Natural killer cell (primary cell): ENCODE data around the gene SSBP2. TPM values are rescaled to one million over a fixed set of nuclear protein-coding genes. Genes with fewer than 3 reads are reported as not detected.

ENCODE experiments used
- ATAC-seq, 3 donors: fragments of 150-1000 bp in 2 of 3; fragments of 200-7000 bp in 1 of 3; cut with Tn5 transposase; 1 replicate in 1 of 3; 2 replicates in 2 of 3; pipeline ENCODE4 v1.10.0; 2021; ENCODE audit warnings: mild to moderate bottlenecking in 2 of 3, moderate library complexity in 2 of 3
- DNase-seq, 2 donors: peaks; one replicate each; pipeline versions ENCODE4 v3.0.0 to v3.0.0-alpha.2; 2013 to 2021; ENCODE audit warnings: mixed read lengths in 1 of 2
- H3K27ac ChIP-seq: one replicate; pipeline ENCODE4 v1.5.1; 2013; ENCODE audit warnings: mild to moderate bottlenecking, low read length
- H3K27me3 ChIP-seq: one replicate; pipeline ENCODE4 v1.6.1; 2013; ENCODE audit warnings: low read length; ENCODE audit not compliant: control insufficient read depth, insufficient read depth
- H3K36me3 ChIP-seq: one replicate; pipeline ENCODE4 v1.6.1; 2013; ENCODE audit warnings: low read length; ENCODE audit not compliant: control insufficient read depth, insufficient read depth
- H3K4me1 ChIP-seq: one replicate; pipeline ENCODE4 v1.6.1; 2013; ENCODE audit warnings: low read length; ENCODE audit not compliant: control insufficient read depth, insufficient read depth
- H3K4me3 ChIP-seq: one replicate; pipeline ENCODE4 v1.5.1; 2013; ENCODE audit warnings: low read length
- H3K9me3 ChIP-seq: one replicate; pipeline ENCODE4 v1.6.1; 2013; ENCODE audit warnings: low read length; ENCODE audit not compliant: control insufficient read depth, insufficient read depth
- H3K27ac Mint-ChIP-seq, 2 donors: one replicate each; pipeline ENCODE4 v1.8.0; 2022; ENCODE audit warnings: mild to moderate bottlenecking in 2 of 2, mixed read lengths in 2 of 2, moderate library complexity in 1 of 2
- H3K27me3 Mint-ChIP-seq, 2 donors: one replicate each; pipeline ENCODE4 v1.8.0; 2022; ENCODE audit warnings: low read depth in 2 of 2, mixed read lengths in 2 of 2
- H3K36me3 Mint-ChIP-seq: one replicate; pipeline ENCODE4 v1.8.0; 2022; ENCODE audit warnings: mixed read lengths
- H3K4me1 Mint-ChIP-seq, 2 donors: one replicate each; pipeline ENCODE4 v1.8.0; 2022; ENCODE audit warnings: mixed read lengths in 2 of 2
- H3K4me3 Mint-ChIP-seq: one replicate; pipeline ENCODE4 v1.8.0; 2022; ENCODE audit warnings: mild to moderate bottlenecking, moderate library complexity, mixed read lengths
- H3K9me3 Mint-ChIP-seq, 2 donors: one replicate each; pipeline ENCODE4 v1.8.0; 2022; ENCODE audit warnings: mixed read lengths in 2 of 2
- WGBS: methylation state at CpG from one replicate; pipeline ENCODE4 v1.1.7; 2013; ENCODE audit warnings: missing lambda C conversion rate; ENCODE audit not compliant: insufficient coverage; 5-methylcytosine and 5-hydroxymethylcytosine counted together
- intact Hi-C: fragments of 100-400 bp; cut with micrococcal nuclease; formaldehyde crosslinking; loops from one replicate; pipeline ENCODE4 v1.14.2; 2022
- total RNA-seq, 4 donors: library from RNA; stranded (reverse); fragments of 120-200 nt in 1 of 4; gene quantifications; one replicate each; pipeline versions ENCODE4 v1.2.3 to v1.2.4, GENCODE V29; 2013 to 2022
- TF ChIP-seq, protein P1 (sequence below): fragments of 200-600 bp; IDR thresholded peaks from one replicate; pipeline ENCODE4 v1.8.0; 2022; ENCODE audit warnings: antibody characterized with exemption

Gene SSBP2
- total RNA-seq, 3 donors from 2014 or later (not counting 1 experiment from before 2014, with no cell fraction given): 13.1 to 17.3 (median 14.8) TPM

DNA sequence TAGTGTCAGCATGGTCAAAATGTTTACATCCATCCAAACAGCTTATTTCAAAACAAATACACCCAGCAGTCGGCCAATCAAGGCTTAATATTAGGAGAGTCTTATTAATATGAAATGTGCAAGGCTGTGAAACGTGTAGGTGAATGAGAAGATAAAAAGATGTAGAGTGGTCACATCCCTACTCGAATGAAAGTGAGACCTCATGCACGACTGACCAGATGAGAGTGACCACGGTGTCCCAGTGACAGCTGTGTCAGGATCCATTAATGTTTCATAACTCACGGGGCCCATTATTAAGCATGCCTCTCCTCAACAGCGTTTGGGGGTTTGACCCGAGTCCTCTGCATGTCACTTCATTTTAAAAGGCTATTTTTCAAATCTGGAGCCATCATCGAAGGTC is 39.4 kb upstream of the SSBP2 start:
- Mint-ChIP-seq H3K9me3 (no peaks in the 10 kb centered on the region), H3K27me3 (peaks cover 0 to 3% of the 10 kb centered on the region in 2 donors), H3K4me1 (peaks cover 0 to 5% of the 10 kb centered on the region in 2 donors), H3K27ac (no peak overlapping the region), H3K4me3 (no peak overlapping the region), H3K36me3 (no peaks in the 10 kb centered on the region)
- WGBS: 93% methylated on average over 9 of the region's 9 CpGs
- H3K4me1 ChIP-seq: no peaks in the 10 kb centered on the region
- ATAC-seq (no peak), DNase-seq (no peak)
- TF ChIP-seq, protein P1, sequence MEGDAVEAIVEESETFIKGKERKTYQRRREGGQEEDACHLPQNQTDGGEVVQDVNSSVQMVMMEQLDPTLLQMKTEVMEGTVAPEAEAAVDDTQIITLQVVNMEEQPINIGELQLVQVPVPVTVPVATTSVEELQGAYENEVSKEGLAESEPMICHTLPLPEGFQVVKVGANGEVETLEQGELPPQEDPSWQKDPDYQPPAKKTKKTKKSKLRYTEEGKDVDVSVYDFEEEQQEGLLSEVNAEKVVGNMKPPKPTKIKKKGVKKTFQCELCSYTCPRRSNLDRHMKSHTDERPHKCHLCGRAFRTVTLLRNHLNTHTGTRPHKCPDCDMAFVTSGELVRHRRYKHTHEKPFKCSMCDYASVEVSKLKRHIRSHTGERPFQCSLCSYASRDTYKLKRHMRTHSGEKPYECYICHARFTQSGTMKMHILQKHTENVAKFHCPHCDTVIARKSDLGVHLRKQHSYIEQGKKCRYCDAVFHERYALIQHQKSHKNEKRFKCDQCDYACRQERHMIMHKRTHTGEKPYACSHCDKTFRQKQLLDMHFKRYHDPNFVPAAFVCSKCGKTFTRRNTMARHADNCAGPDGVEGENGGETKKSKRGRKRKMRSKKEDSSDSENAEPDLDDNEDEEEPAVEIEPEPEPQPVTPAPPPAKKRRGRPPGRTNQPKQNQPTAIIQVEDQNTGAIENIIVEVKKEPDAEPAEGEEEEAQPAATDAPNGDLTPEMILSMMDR: no peak
- no peaks in the 10 kb centered on the region for H3K9me3 ChIP-seq
- no peaks in the 10 kb centered on the region for H3K36me3 ChIP-seq
- H3K27me3 ChIP-seq: no peaks in the 10 kb centered on the region
- no peak overlapping the region for H3K4me3 ChIP-seq
- intact Hi-C loops: no loop called here
- H3K27ac ChIP-seq: no peak overlapping the region

DNA sequence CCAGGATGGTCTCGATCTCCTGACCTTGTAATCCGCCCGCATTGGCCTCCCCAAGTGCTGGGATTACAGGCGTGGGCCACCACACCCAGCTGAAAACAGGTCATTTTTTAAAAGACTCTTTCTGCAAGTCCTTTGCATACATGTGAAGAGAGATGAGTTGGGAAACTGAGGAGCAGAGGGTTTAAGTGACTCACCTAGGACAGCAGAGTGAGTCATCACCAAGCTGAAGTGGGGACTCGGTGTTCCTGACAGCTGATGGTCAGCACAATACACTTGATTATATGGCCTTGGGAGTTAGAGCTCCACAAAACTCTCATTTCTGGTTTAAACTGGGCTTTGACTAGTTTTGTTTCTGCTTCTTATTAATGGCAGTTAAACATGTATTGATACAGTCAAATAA is 38.1 kb upstream of the SSBP2 start:
- no peaks in the 10 kb centered on the region for H3K9me3 Mint-ChIP-seq

DNA sequence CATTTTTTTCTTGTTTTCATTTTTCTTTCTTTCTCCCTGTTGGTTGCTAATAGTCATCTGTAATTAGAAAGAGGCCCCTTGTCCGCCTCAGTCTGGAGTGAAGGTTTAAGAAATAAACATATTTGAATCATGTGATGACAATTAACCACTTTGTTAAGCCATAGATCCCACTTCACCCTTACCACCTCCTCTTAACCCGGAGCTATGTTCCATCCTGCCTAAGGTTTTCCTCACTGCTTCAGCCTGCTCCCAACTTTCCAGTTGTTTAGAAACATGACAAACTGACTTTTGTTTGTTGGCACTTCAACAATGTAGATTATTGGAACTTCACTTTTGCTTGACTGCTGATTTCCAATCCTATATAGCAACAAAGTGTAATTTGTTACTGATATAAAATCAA is 37.4 kb upstream of the SSBP2 start:
- 89% methylated on average over 1 of the region's 2 CpGs for WGBS
- DNase-seq: no peak
- intact Hi-C loops: no loop called here

More for the DNA sequence above, 38.1 kb upstream of the SSBP2 start:
- no peaks in the 10 kb centered on the region for H3K36me3 Mint-ChIP-seq
- ATAC-seq (no peak), DNase-seq (no peak)
- H3K4me1 ChIP-seq: no peaks in the 10 kb centered on the region
- no peaks in the 10 kb centered on the region for H3K36me3 ChIP-seq
- peaks cover 0 to 5% of the 10 kb centered on the region in 2 donors for H3K4me1 Mint-ChIP-seq
- no peaks in the 10 kb centered on the region for H3K9me3 ChIP-seq
- H3K4me3 ChIP-seq: no peak overlapping the region
- no peaks in the 10 kb centered on the region for H3K27me3 Mint-ChIP-seq
- WGBS: 93% methylated on average over 5 of the region's 5 CpGs
- no peak overlapping the region for H3K4me3 Mint-ChIP-seq
- no peaks in the 10 kb centered on the region for H3K27me3 ChIP-seq
- H3K27ac Mint-ChIP-seq: no peak overlapping the region
- TF ChIP-seq, protein P1: no peak
- intact Hi-C loops: no loop called here
- H3K27ac ChIP-seq: no peak overlapping the region

More for the DNA sequence above, 37.4 kb upstream of the SSBP2 start:
- Histone ChIP-seq H3K27me3 (no peaks in the 10 kb centered on the region), H3K9me3 (no peaks in the 10 kb centered on the region), H3K27ac (no peak overlapping the region), H3K4me1 (no peaks in the 10 kb centered on the region), H3K4me3 (no peak overlapping the region), H3K36me3 (no peaks in the 10 kb centered on the region)
- Mint-ChIP-seq H3K4me1 (peaks cover 0 to 5% of the 10 kb centered on the region in 2 donors), H3K9me3 (no peaks in the 10 kb centered on the region), H3K4me3 (no peak overlapping the region), H3K27me3 (no peaks in the 10 kb centered on the region), H3K36me3 (no peaks in the 10 kb centered on the region), H3K27ac (no peak overlapping the region)
- no peak for ATAC-seq
- TF ChIP-seq, protein P1: no peak
